Chondrocyte (in vitro differentiated cells): ENCODE results near the gene RGS16. TPM values are rescaled to one million over a fixed set of nuclear protein-coding genes. Genes with fewer than 3 reads are reported as not detected.

ENCODE experiments used
- DNase-seq: peaks from one replicate; pipeline ENCODE4 v3.0.0; 2021; ENCODE audit warnings: mixed read lengths, low spot score
- H3K27ac Mint-ChIP-seq: one replicate; pipeline ENCODE4 v1.8.0; 2021; ENCODE audit warnings: mild to moderate bottlenecking, moderate library complexity, mixed read lengths; ENCODE audit not compliant: unreplicated experiment
- H3K27me3 Mint-ChIP-seq: 2 replicates; pipeline ENCODE4 v1.8.0; 2021; ENCODE audit warnings: low read depth, mixed read lengths
- H3K36me3 Mint-ChIP-seq: 2 replicates; pipeline ENCODE4 v1.8.0; 2021; ENCODE audit warnings: low read depth, mixed read lengths
- H3K4me1 Mint-ChIP-seq: 2 replicates; pipeline ENCODE4 v1.8.0; 2021; ENCODE audit warnings: low read depth, mild to moderate bottlenecking, mixed read lengths
- H3K4me3 Mint-ChIP-seq: one replicate; pipeline ENCODE4 v1.8.0; 2021; ENCODE audit warnings: mild to moderate bottlenecking, moderate library complexity, mixed read lengths; ENCODE audit not compliant: unreplicated experiment
- H3K9me3 Mint-ChIP-seq: 2 replicates; pipeline ENCODE4 v1.8.0; 2021; ENCODE audit warnings: low read depth, mixed read lengths
- total RNA-seq: library from RNA; stranded (reverse); gene quantifications from 3 replicates; pipeline ENCODE4 v1.2.1, GENCODE V29; 2021
- TF ChIP-seq, protein P1 (sequence below): fragments of 200-600 bp; sonication (generic); IDR thresholded peaks from 2 replicates; pipeline ENCODE4 v1.5.0; 2021; ENCODE audit warnings: antibody characterized with exemption, mild to moderate bottlenecking, moderate library complexity

RGS16 gene
- total RNA-seq, 1 donor from 2014 or later: 7.7 TPM

- Mint-ChIP-seq H3K27ac (no peak overlapping the region), H3K9me3 (no peaks in the 10 kb centered on the region), H3K27me3 (no peaks in the 10 kb centered on the region), H3K36me3 (no peaks in the 10 kb centered on the region), H3K4me3 (no peak overlapping the region), H3K4me1 (peaks cover 36% of the 10 kb centered on the region)
- DNase-seq: no peak
- TF ChIP-seq, protein P1, sequence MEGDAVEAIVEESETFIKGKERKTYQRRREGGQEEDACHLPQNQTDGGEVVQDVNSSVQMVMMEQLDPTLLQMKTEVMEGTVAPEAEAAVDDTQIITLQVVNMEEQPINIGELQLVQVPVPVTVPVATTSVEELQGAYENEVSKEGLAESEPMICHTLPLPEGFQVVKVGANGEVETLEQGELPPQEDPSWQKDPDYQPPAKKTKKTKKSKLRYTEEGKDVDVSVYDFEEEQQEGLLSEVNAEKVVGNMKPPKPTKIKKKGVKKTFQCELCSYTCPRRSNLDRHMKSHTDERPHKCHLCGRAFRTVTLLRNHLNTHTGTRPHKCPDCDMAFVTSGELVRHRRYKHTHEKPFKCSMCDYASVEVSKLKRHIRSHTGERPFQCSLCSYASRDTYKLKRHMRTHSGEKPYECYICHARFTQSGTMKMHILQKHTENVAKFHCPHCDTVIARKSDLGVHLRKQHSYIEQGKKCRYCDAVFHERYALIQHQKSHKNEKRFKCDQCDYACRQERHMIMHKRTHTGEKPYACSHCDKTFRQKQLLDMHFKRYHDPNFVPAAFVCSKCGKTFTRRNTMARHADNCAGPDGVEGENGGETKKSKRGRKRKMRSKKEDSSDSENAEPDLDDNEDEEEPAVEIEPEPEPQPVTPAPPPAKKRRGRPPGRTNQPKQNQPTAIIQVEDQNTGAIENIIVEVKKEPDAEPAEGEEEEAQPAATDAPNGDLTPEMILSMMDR: no peak
These were observed 4.0 kb upstream of the RGS16 start for GRCh38 chr1:182608236-182608635.

GRCh38 chr1:182607566-182607965 is 3.4 kb upstream of the RGS16 start:
- H3K4me3 Mint-ChIP-seq: no peak overlapping the region
- TF ChIP-seq, protein P1: no peak
- peaks cover 2% of the 10 kb centered on the region for H3K36me3 Mint-ChIP-seq
- no peak for DNase-seq
- H3K4me1 Mint-ChIP-seq: peaks cover 36% of the 10 kb centered on the region
- no peaks in the 10 kb centered on the region for H3K9me3 Mint-ChIP-seq
- H3K27me3 Mint-ChIP-seq: no peaks in the 10 kb centered on the region
- H3K27ac Mint-ChIP-seq: no peak overlapping the region

DNA sequence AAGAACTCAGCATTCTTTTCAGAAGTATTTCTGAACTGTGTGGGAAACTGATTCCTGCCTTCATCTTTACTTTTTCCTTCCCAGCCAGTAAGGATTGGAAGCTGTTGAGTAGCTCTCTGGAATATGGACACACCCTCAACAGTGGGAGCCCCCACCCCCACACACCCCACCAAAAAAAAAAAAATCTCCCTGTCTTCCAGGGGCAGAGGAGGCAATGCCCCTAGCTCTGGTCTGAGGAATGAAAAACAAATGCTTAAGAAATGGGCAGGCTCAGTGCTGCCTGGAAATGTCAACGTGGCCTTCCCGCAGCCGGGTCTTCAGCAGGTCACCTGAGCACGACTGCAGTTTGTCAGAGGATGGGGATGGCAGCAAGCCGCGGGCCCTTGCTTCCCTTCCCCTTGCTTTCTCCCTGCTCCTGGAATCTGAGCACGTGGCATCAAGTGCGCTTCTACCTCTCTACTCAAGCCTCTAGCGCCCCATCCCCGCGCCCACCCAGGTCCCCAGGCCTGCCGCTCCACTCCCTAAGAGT is 479 bp downstream of the RGS16 start:
- Mint-ChIP-seq H3K4me1 (peaks cover 12% of the 10 kb centered on the region), H3K36me3 (peaks cover 6% of the 10 kb centered on the region), H3K4me3 (no peak overlapping the region), H3K27me3 (no peaks in the 10 kb centered on the region), H3K27ac (peak overlapping the region; percentile 79), H3K9me3 (no peaks in the 10 kb centered on the region)
- DNase-seq: no peak
- TF ChIP-seq, protein P1: no peak

DNA sequence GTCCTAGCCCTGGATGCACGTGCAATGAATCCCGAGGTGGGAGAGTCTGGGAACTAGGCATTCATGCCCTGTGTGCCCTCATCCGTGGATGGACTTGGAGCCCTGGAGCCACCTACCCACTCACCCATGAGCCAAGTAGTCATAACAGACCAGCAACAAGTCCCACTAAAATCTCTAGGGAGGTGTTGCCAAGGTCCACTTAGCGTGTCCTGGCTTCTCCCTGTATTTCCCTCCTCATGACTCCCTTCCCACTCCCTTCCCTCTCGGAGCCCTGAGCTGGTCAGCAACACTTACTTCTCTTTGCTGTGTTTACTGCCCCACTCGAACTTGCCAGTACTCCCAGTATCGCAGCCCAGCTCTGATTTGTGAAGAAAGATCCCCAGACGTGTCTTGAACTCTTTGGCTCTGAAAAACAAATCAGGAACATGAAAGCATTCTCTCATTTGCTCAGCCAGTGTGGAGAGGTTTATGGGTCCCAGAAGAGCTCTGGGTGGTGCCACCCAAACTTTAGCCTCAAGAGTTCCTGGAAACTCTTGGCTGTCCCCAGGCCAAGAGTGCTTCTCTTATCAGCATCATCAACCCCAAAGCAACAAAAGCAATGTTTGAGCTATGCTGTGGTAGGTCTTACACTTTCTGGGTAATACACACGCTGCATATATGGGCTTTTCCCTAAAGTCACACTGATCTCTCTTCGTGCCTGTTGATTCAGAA is 1.1 kb downstream of the RGS16 start:
- no peaks in the 10 kb centered on the region for H3K9me3 Mint-ChIP-seq

DNA sequence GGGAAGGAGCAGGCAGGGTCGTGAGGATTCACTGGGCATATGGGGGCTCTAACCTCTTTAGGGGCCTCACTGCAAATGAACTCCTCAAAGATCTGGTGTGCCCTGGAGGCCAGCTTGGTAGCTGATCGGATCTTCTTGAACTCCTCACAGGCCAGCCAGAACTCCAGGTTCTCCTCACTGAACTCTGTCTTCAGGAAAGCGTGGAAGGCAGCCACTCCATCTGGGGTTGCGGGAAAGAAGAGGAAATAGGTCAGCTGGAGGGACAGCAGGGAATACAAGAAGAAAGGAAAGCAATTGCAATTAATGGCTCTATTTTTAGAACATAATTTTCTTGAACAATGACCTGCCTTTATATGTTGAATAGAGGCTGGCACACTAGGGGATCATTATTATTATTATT is 2.3 kb downstream of the RGS16 start:
- no peak overlapping the region for H3K4me3 Mint-ChIP-seq
- no peaks in the 10 kb centered on the region for H3K9me3 Mint-ChIP-seq
- peaks cover 11% of the 10 kb centered on the region for H3K4me1 Mint-ChIP-seq
- no peak overlapping the region for H3K27ac Mint-ChIP-seq
- no peak for DNase-seq
- TF ChIP-seq, protein P1: no peak
- no peaks in the 10 kb centered on the region for H3K27me3 Mint-ChIP-seq
- H3K36me3 Mint-ChIP-seq: peaks cover 6% of the 10 kb centered on the region

More for the DNA sequence above, 1.1 kb downstream of the RGS16 start:
- Mint-ChIP-seq H3K27me3 (no peaks in the 10 kb centered on the region), H3K36me3 (peaks cover 6% of the 10 kb centered on the region), H3K4me1 (peaks cover 11% of the 10 kb centered on the region), H3K27ac (peak overlapping the region; percentile 79), H3K4me3 (no peak overlapping the region)
- TF ChIP-seq, protein P1: no peak
- DNase-seq: no peak
